Measurements from ENCODE around the gene C20orf204.

Gene C20orf204

GRCh38 chr20:64005394-64005793 lies 30.6 kb upstream of the C20orf204 start:
- Histone ChIP-seq H4K8ac (ENCODE audit: low read depth, low read length) (no peak overlapping the region), H2AFZ (ENCODE audit: low read length) (no peak overlapping the region), H3K4me1 (ENCODE audit: control insufficient read depth in 2 of 2, insufficient read depth in 1 of 2, low read depth in 1 of 2, low read length in 2 of 2) (no peaks in the 10 kb centered on the region), H2BK120ac (ENCODE audit: low read depth, low read length) (no peak overlapping the region), H3K36me3 (replicated peaks in 1 of 2; ENCODE audit: control insufficient read depth in 2 of 2, insufficient read depth in 2 of 2, low read length in 2 of 2) (peaks cover 53 to 83% of the 10 kb centered on the region in 2 donors), H3K18ac (ENCODE audit: low read length) (no peak overlapping the region), H2AK5ac (ENCODE audit: low read depth, low read length) (no peak overlapping the region), H3K27me3 (ENCODE audit: control insufficient read depth in 3 of 3, insufficient read depth in 3 of 3, low read depth in 1 of 3, low read length in 3 of 3) (no peaks in the 10 kb centered on the region), H2BK15ac (ENCODE audit: low read length) (no peak overlapping the region), H3K23ac (ENCODE audit: low read depth, low read length, poor library complexity) (no peak overlapping the region), H3K14ac (ENCODE audit: low read length) (no peak overlapping the region), H3K27ac (replicated peaks; ENCODE audit: low read length) (no peak overlapping the region), H3K4me2 (ENCODE audit: insufficient read depth, low read length, poor library complexity, severe bottlenecking) (no peak overlapping the region), H3K79me1 (ENCODE audit: low read depth, low read length) (peaks cover 2% of the 10 kb centered on the region), H3K4ac (ENCODE audit: low read length) (no peak overlapping the region), H3K9ac (ENCODE audit: low read depth, low read length, poor library complexity) (no peak overlapping the region), H3K9me3 (replicated peaks in 1 of 2; ENCODE audit: control insufficient read depth in 2 of 2, insufficient read depth in 1 of 2, low read depth in 1 of 2, low read length in 2 of 2) (peaks cover 4 to 11% of the 10 kb centered on the region in 2 donors), H3K4me3 (ENCODE audit: low read length in 2 of 2) (no peak overlapping the region), H2BK12ac (ENCODE audit: low read length) (no peak overlapping the region), H4K91ac (ENCODE audit: low read depth, low read length, poor library complexity) (no peak overlapping the region), H2BK5ac (ENCODE audit: low read length) (no peak overlapping the region)
- no CpG with 5 or more reads among the region's 6 CpGs for WGBS, 2 donors (ENCODE audit: extremely low coverage in 2 of 2, insufficient read length in 2 of 2, insufficient replicate concordance in 1 of 2)
- DNase-seq (ENCODE audit: low spot score), result no peak

DNA sequence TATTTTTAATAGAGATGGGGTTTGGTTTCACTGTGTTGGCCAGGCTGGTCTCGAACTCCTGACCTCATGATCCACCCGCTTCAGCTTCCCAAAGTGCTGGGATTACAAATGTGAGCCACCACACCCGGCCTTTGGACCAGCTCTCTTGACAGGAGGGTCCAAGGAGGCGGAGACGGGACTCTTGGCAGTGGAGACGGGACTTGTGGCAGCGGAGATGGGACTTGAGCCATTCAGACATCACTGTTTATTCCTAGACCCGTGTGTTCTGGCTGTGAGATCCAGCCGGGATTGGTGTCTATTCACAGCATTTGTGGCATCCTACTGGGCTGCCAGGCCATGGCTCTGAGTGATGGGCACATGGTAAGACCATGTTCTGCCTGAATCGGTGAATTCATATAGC lies 29.5 kb upstream of the C20orf204 start:
- H2BK5ac ChIP-seq (ENCODE audit: low read length), result no peak overlapping the region
- peak overlapping the region; percentile 56 for H4K8ac ChIP-seq (ENCODE audit: low read depth, low read length)
- H3K36me3 ChIP-seq (replicated peaks in 1 of 2; ENCODE audit: control insufficient read depth in 2 of 2, insufficient read depth in 2 of 2, low read length in 2 of 2), result peaks cover 54 to 84% of the 10 kb centered on the region in 2 donors
- H3K14ac ChIP-seq (ENCODE audit: low read length), result no peak overlapping the region
- H3K23ac ChIP-seq (ENCODE audit: low read depth, low read length, poor library complexity), result no peak overlapping the region
- peaks cover 4 to 11% of the 10 kb centered on the region in 2 donors for H3K9me3 ChIP-seq (replicated peaks in 1 of 2; ENCODE audit: control insufficient read depth in 2 of 2, insufficient read depth in 1 of 2, low read depth in 1 of 2, low read length in 2 of 2)
- H3K27ac ChIP-seq (replicated peaks; ENCODE audit: low read length), result no peak overlapping the region
- DNase-seq (ENCODE audit: low spot score), result no peak
- H2AK5ac ChIP-seq (ENCODE audit: low read depth, low read length), result no peak overlapping the region
- H2BK15ac ChIP-seq (ENCODE audit: low read length), result no peak overlapping the region
- no peak overlapping the region for H3K4me3 ChIP-seq (ENCODE audit: low read length in 2 of 2)
- H2BK12ac ChIP-seq (ENCODE audit: low read length), result no peak overlapping the region
- no peaks in the 10 kb centered on the region for H3K4me1 ChIP-seq (ENCODE audit: control insufficient read depth in 2 of 2, insufficient read depth in 1 of 2, low read depth in 1 of 2, low read length in 2 of 2)
- H3K4me2 ChIP-seq (ENCODE audit: insufficient read depth, low read length, poor library complexity, severe bottlenecking), result no peak overlapping the region
- H3K79me1 ChIP-seq (ENCODE audit: low read depth, low read length), result peaks cover 2% of the 10 kb centered on the region
- no peak overlapping the region for H4K91ac ChIP-seq (ENCODE audit: low read depth, low read length, poor library complexity)
- no CpG with 5 or more reads among the region's 10 CpGs for WGBS, 2 donors (ENCODE audit: extremely low coverage in 2 of 2, insufficient read length in 2 of 2, insufficient replicate concordance in 1 of 2)
- no peak overlapping the region for H2AFZ ChIP-seq (ENCODE audit: low read length)
- H3K18ac ChIP-seq (ENCODE audit: low read length), result no peak overlapping the region
- H3K9ac ChIP-seq (ENCODE audit: low read depth, low read length, poor library complexity), result peak overlapping the region; percentile 30
- no peaks in the 10 kb centered on the region for H3K27me3 ChIP-seq (ENCODE audit: control insufficient read depth in 3 of 3, insufficient read depth in 3 of 3, low read depth in 1 of 3, low read length in 3 of 3)
- H2BK120ac ChIP-seq (ENCODE audit: low read depth, low read length), result no peak overlapping the region
- H3K4ac ChIP-seq (ENCODE audit: low read length), result no peak overlapping the region

DNA sequence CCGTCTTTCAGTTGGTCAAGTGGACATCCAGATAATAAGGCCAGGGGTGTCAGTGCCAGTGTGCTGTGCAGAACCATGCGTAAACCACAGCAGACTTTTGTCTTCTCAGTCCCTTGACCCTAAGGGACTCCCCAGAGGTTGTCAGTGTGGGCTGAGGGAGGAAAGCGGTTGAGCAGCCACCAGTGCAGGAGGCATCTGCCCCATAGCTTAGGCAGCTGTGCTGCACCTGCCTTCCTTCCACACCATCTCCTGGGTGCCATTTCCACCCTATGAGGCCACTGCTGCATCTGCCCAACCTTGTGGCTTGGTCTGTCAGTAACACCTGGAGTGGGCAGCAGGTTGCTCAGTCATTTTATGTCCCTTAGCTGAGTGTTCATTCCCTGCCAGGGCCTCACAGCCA lies 29.1 kb upstream of the C20orf204 start:
- Histone ChIP-seq H3K18ac (ENCODE audit: low read length) (no peak overlapping the region), H3K4me2 (ENCODE audit: insufficient read depth, low read length, poor library complexity, severe bottlenecking) (no peak overlapping the region), H3K27me3 (ENCODE audit: control insufficient read depth in 3 of 3, insufficient read depth in 3 of 3, low read depth in 1 of 3, low read length in 3 of 3) (no peaks in the 10 kb centered on the region), H2AFZ (ENCODE audit: low read length) (no peak overlapping the region), H3K4me3 (ENCODE audit: low read length in 2 of 2) (no peak overlapping the region), H3K14ac (ENCODE audit: low read length) (no peak overlapping the region), H3K27ac (replicated peaks; ENCODE audit: low read length) (no peak overlapping the region), H2AK5ac (ENCODE audit: low read depth, low read length) (no peak overlapping the region), H3K79me1 (ENCODE audit: low read depth, low read length) (peaks cover 2% of the 10 kb centered on the region), H3K4ac (ENCODE audit: low read length) (no peak overlapping the region), H4K91ac (ENCODE audit: low read depth, low read length, poor library complexity) (no peak overlapping the region), H3K23ac (ENCODE audit: low read depth, low read length, poor library complexity) (no peak overlapping the region), H3K36me3 (replicated peaks in 1 of 2; ENCODE audit: control insufficient read depth in 2 of 2, insufficient read depth in 2 of 2, low read length in 2 of 2) (peaks cover 54 to 82% of the 10 kb centered on the region in 2 donors), H2BK120ac (ENCODE audit: low read depth, low read length) (no peak overlapping the region), H3K9me3 (replicated peaks in 1 of 2; ENCODE audit: control insufficient read depth in 2 of 2, insufficient read depth in 1 of 2, low read depth in 1 of 2, low read length in 2 of 2) (peaks cover 4 to 11% of the 10 kb centered on the region in 2 donors), H2BK5ac (ENCODE audit: low read length) (no peak overlapping the region), H2BK12ac (ENCODE audit: low read length) (no peak overlapping the region), H3K4me1 (ENCODE audit: control insufficient read depth in 2 of 2, insufficient read depth in 1 of 2, low read depth in 1 of 2, low read length in 2 of 2) (no peaks in the 10 kb centered on the region), H4K8ac (ENCODE audit: low read depth, low read length) (no peak overlapping the region), H3K9ac (ENCODE audit: low read depth, low read length, poor library complexity) (peak overlapping the region; percentile 30), H2BK15ac (ENCODE audit: low read length) (no peak overlapping the region)
- no CpG with 5 or more reads among the region's 3 CpGs for WGBS, 2 donors (ENCODE audit: extremely low coverage in 2 of 2, insufficient read length in 2 of 2, insufficient replicate concordance in 1 of 2)
- DNase-seq (ENCODE audit: low spot score), result no peak

DNA sequence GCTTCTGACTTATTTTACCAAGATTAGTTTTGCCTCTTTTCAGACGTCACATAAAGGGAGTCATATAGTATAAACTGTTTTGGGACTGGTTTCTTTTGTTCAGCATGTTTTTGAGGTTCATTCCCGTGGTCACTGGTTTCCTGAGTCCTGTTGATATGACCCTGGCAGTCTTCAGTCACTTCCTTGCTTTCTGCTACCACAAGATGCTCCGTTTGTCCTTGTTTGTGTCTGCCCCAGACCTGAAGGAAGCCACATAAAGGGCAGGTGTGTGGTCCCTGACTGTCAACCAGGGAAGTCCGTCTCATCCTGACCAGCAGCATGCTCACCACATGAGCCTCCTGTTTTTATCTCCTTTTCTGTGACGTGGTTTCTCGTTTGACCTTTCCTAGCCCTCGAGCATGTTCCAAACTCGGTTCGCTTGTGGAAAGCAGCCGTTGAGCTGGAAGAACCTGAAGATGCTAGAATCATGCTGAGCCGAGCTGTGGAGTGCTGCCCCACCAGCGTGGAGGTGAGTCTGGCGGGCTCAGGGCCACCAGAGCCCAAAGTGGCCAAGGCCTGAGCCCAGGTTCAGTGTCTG lies 26.1 kb upstream of the C20orf204 start:
- H3K9me3 ChIP-seq (replicated peaks in 1 of 2; ENCODE audit: control insufficient read depth in 2 of 2, insufficient read depth in 1 of 2, low read depth in 1 of 2, low read length in 2 of 2), result peaks cover 4 to 11% of the 10 kb centered on the region in 2 donors
- peak overlapping the region; percentile 17 for H3K23ac ChIP-seq (ENCODE audit: low read depth, low read length, poor library complexity)
- no peak overlapping the region for H4K91ac ChIP-seq (ENCODE audit: low read depth, low read length, poor library complexity)
- H3K4me2 ChIP-seq (ENCODE audit: insufficient read depth, low read length, poor library complexity, severe bottlenecking), result no peak overlapping the region
- no peak overlapping the region for H2BK12ac ChIP-seq (ENCODE audit: low read length)
- no peak overlapping the region for H3K18ac ChIP-seq (ENCODE audit: low read length)
- H3K27ac ChIP-seq (replicated peaks; ENCODE audit: low read length), result no peak overlapping the region
- H3K36me3 ChIP-seq (replicated peaks in 1 of 2; ENCODE audit: control insufficient read depth in 2 of 2, insufficient read depth in 2 of 2, low read length in 2 of 2), result peaks cover 44 to 85% of the 10 kb centered on the region in 2 donors
- no peak overlapping the region for H2AFZ ChIP-seq (ENCODE audit: low read length)
- no peak overlapping the region for H2AK5ac ChIP-seq (ENCODE audit: low read depth, low read length)
- no peak overlapping the region for H4K8ac ChIP-seq (ENCODE audit: low read depth, low read length)
- peaks cover 2% of the 10 kb centered on the region for H3K79me1 ChIP-seq (ENCODE audit: low read depth, low read length)
- no peak overlapping the region for H2BK5ac ChIP-seq (ENCODE audit: low read length)
- no peak overlapping the region for H2BK120ac ChIP-seq (ENCODE audit: low read depth, low read length)
- no peaks in the 10 kb centered on the region for H3K4me1 ChIP-seq (ENCODE audit: control insufficient read depth in 2 of 2, insufficient read depth in 1 of 2, low read depth in 1 of 2, low read length in 2 of 2)
- H2BK15ac ChIP-seq (ENCODE audit: low read length), result no peak overlapping the region
- no CpG with 5 or more reads among the region's 13 CpGs for WGBS, 2 donors (ENCODE audit: extremely low coverage in 2 of 2, insufficient read length in 2 of 2, insufficient replicate concordance in 1 of 2)
- H3K4ac ChIP-seq (ENCODE audit: low read length), result no peak overlapping the region
- DNase-seq (ENCODE audit: low spot score), result no peak
- H3K4me3 ChIP-seq (ENCODE audit: low read length in 2 of 2), result no peak overlapping the region
- H3K14ac ChIP-seq (ENCODE audit: low read length), result no peak overlapping the region
- no peaks in the 10 kb centered on the region for H3K27me3 ChIP-seq (ENCODE audit: control insufficient read depth in 3 of 3, insufficient read depth in 3 of 3, low read depth in 1 of 3, low read length in 3 of 3)
- H3K9ac ChIP-seq (ENCODE audit: low read depth, low read length, poor library complexity), result no peak overlapping the region
